ENCODE measurements around the gene LONP2.
"Not testable (repeated sequence)": the region's sequence is repeated elsewhere in the genome, so short reads cannot be mapped to it uniquely, and the experiment has no call there.

The LONP2 gene

GRCh38 chr16:48240147-48240546 is 4.0 kb upstream of the LONP2 start:
- DNase-seq = not testable (repeated sequence)

GRCh38 chr16:48244863-48245195 is 729 bp downstream of the LONP2 start:
- DNase-seq = no peak

GRCh38 chr16:48246066-48246465 is 2.0 kb downstream of the LONP2 start:
- no peak for DNase-seq

- DNase-seq = peak in 1 of 2 donors; percentile 9
These were observed 3.2 kb downstream of the LONP2 start, which contains the start of gene ABCC11 for GRCh38 chr16:48247311-48247710. Gene ABCC11, minus strand, starts transcription at chr16:48247539. Its CDS starts 15,618 bp downstream, at chr16:48231921.

- no peak for DNase-seq
These were observed 6.6 kb downstream of the LONP2 start for GRCh38 chr16:48250520-48251278.

GRCh38 chr16:48252013-48252412 is 7.9 kb downstream of the LONP2 start:
- no peak for DNase-seq

GRCh38 chr16:48256579-48257177 is 12.6 kb downstream of the LONP2 start:
- DNase-seq = no peak

- DNase-seq = no peak
These were observed 17.5 kb downstream of the LONP2 start for GRCh38 chr16:48261569-48261968.

- DNase-seq = no peak
These were observed 18.5 kb downstream of the LONP2 start for GRCh38 chr16:48262631-48263030.

GRCh38 chr16:48269011-48269410 is 24.9 kb downstream of the LONP2 start:
- no peak for DNase-seq

GRCh38 chr16:48271728-48272127 is 27.6 kb downstream of the LONP2 start:
- DNase-seq = no peak

GRCh38 chr16:48272837-48273421 is 28.8 kb downstream of the LONP2 start:
- no peak for DNase-seq

GRCh38 chr16:48274476-48274875 is 30.4 kb downstream of the LONP2 start:
- no peak for DNase-seq

- no peak for DNase-seq
These were observed 32.0 kb downstream of the LONP2 start for GRCh38 chr16:48276102-48276501.

- DNase-seq = no peak
These were observed 33.1 kb downstream of the LONP2 start for GRCh38 chr16:48277158-48277557.

- no peak for DNase-seq
These were observed 35.1 kb downstream of the LONP2 start for GRCh38 chr16:48279199-48279598.

GRCh38 chr16:48280546-48280945 is 36.4 kb downstream of the LONP2 start:
- DNase-seq = no peak

- DNase-seq = no peak
These were observed 38.6 kb downstream of the LONP2 start for GRCh38 chr16:48282636-48283263.

- peak in 1 of 2 donors; percentile 25 for DNase-seq
These were observed 40.8 kb downstream of the LONP2 start for GRCh38 chr16:48284772-48285409.

- DNase-seq = no peak
These were observed 43.1 kb downstream of the LONP2 start for GRCh38 chr16:48287239-48287638.

- no peak for DNase-seq
These were observed 47.2 kb downstream of the LONP2 start for GRCh38 chr16:48291303-48291702.

- no peak for DNase-seq
These were observed 47.7 kb downstream of the LONP2 start for GRCh38 chr16:48291754-48292153.

- no peak for DNase-seq
These were observed 48.4 kb downstream of the LONP2 start for GRCh38 chr16:48292452-48292851.

All from CD4-positive, alpha-beta T cell treated with Interferon alpha-2 for 1 hour (primary cell).